GM18870 (cell line): ENCODE results near the gene FAM78A.
"Not testable (repeated sequence)": the region's sequence is repeated elsewhere in the genome, so short reads cannot be mapped to it uniquely, and the experiment has no call there.

Source experiments
- ATAC-seq: cut with Tn5 transposase; IDR thresholded peaks from one replicate; pipeline ENCODE4 v1.9.1; 2021; ENCODE audit warnings: moderate library complexity; ENCODE audit not compliant: unreplicated experiment

Gene FAM78A

GRCh38 chr9:131270171-131271015 lies 5.9 kb downstream of the FAM78A start:
- no peak for ATAC-seq

GRCh38 chr9:131266266-131267229 lies 9.8 kb downstream of the FAM78A start:
- ATAC-seq = no peak

DNA sequence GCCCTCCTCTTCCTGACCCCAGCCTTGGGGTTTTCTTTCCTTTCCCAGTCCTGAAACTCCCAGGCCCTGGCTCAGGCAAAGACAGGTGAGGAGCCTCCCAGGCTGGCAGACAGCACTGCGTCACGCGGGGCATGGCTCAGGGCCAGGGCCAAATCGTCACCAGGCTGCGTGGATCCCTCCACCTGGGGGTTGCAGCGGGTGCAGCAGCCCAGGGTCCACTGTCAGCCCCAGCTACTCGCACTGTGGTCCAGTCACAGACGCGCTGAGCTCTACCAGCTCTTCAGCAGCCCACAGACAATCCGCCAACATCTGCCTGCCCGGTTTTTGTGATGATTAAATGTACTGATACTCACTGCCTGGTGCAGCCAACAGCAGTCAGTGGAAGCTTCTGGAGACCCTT lies 12.1 kb downstream of the FAM78A start:
- no peak for ATAC-seq

GRCh38 chr9:131263701-131264100 lies 12.6 kb downstream of the FAM78A start:
- ATAC-seq = no peak

DNA sequence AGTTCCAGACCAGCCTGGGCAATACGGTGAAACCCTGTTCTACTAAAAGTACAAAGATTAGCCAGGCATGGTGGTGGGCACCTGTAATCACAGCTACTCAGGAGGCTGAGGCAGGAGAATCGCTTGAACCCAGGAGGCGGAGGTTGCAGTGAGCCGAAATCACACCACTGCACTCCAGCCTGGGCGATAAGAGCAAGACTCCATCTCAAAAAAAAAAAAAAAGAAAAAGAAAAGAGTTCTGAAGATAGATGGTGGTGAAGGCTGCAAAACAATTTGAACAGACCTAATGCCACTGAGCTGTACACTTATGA lies 13.3 kb downstream of the FAM78A start:
- not testable (repeated sequence) for ATAC-seq

GRCh38 chr9:131262327-131263032 lies 13.8 kb downstream of the FAM78A start:
- ATAC-seq = peak; percentile 51

GRCh38 chr9:131260751-131261452 lies 15.4 kb downstream of the FAM78A start:
- no peak for ATAC-seq

- no peak for ATAC-seq
Measured at GRCh38 chr9:131259916-131260597, 16.3 kb downstream of the FAM78A start.

DNA sequence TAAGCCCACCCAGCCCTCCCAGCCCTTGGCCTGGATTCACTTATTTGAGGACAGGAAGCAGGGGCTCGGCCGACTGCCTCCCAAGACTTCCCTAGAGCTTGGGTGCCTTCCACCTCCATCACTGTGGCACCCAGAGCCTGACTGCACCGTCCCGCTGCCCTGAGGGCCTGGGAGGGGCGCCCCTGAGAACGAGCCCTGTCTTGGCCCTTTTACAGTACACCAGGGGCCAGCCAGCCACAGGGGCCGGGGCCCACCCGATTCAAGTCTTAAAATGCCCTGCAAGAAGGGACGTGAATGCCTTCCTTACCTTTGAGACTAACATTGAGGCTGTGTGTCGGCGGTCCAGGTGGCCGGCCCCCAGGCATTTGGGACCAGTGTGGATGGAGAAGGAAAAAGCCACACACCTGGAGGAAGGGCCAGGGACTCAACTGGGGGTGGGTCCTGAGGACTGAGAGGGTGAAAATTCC lies 16.8 kb downstream of the FAM78A start:
- no peak for ATAC-seq

DNA sequence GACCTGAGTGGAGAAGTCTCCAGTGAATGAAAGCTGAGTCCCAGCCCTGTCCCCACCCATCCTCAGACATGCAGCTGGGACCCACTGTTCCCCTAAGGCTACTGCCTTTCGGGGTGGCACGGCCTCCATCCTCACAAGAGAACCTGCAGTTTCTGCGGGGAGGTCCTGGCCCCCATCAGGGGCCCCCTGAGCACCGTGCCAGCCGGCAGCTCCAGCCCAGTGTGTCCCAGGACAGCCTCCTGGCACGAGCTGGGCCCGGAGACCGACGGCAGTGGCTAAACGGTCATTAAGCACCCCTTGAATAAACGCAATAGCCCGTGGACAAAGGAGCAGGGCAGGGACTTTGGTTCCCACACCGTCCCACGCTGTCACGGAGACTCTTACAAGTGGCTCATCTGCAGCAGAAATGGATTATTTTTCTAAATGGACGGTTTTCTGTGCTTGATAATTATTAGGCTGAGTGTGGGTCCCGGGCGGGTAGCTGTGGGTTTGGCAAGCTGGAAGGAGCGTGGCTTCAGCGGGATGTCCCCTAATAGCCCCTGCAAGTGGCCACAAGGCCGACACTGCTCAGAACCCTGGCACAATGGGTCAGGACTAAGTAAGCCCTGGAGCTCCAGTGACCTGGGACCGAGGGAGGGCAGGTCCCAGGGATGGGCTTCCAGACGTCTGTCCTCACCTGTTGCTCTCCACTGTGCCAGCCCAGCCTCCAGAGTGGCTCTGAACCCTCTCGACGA lies 17.4 kb downstream of the FAM78A start:
- ATAC-seq = no peak

DNA sequence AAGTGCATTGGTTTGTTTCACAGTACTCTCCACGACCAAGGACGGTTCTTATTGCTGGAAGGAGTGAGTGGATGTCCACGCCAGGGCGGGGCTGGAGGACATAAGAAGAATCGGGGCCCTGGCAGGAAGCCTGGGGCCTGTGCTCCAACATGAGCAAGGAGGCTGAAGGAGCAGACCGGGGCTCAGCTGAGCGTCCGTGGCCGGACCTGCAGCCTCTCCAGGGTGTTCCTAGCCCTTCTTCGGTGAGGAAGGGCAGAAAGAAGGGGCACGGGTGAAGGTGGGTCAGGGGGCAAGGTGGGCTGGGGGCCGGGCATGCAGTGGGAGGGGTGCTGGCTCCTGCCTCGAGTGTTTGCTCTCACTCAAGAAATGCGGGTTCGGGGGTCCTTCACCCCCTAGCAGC lies 18.1 kb downstream of the FAM78A start:
- no peak for ATAC-seq

GRCh38 chr9:131257266-131258025 lies 18.9 kb downstream of the FAM78A start:
- no peak for ATAC-seq

GRCh38 chr9:131255676-131256197 lies 20.6 kb downstream of the FAM78A start:
- ATAC-seq = no peak

GRCh38 chr9:131254626-131255025 lies 21.7 kb downstream of the FAM78A start:
- no peak for ATAC-seq

- ATAC-seq = no peak
Measured at GRCh38 chr9:131253891-131254491, 22.3 kb downstream of the FAM78A start.

GRCh38 chr9:131252120-131252519 lies 24.2 kb downstream of the FAM78A start:
- no peak for ATAC-seq

DNA sequence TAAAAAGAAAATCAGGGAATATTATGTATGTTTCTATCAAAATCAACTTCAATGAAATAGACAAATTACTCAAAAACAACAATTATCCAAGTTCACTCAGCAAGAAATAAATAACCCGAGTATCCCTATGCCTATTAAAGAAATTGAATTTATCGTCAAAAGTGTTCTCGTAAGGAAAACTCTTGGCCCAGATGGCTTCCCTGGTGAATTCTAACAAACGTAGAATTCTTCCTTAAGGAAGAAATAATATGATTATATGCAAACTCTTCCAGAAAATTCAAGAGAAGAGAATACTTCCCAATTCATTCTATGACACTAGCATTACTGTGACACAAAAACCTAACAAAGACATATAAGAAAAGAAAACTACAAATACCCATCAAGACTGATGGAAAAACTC lies 29.7 kb downstream of the FAM78A start:
- ATAC-seq = no peak

DNA sequence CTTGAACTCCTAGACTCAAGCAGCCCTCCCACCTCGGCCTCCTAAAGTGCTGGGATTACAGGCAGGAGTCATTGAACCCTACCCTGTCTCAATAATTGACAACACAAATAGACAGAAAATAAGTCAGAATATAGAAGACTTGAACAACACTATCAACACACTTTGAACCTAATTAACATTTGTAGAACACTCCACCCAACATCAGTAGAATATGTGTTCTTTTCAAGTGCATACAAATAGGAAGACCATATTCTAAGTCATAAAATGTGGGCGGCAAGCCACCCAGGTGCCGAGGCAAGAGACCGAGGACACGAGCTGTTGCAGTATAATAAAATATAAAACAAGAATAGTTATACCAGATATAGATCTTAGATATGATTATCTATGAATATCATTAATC lies 32.0 kb downstream of the FAM78A start:
- not testable (repeated sequence) for ATAC-seq
